ENCODE data around the gene ZNF783. TPM values are rescaled to one million over a fixed set of nuclear protein-coding genes. Genes with fewer than 3 reads are reported as not detected.
"Not testable (repeated sequence)": the region's sequence is repeated elsewhere in the genome, so short reads cannot be mapped to it uniquely, and the experiment has no call there.

ZNF783 gene
- total RNA-seq, 1 experiment from 2014 or later, result 24.3 TPM

GRCh38 chr7:149256568-149256967 is 5.4 kb upstream of the ZNF783 start:
- Histone ChIP-seq H3K4me2 (ENCODE audit: low read depth, low read length, poor library complexity, severe bottlenecking) (no peak overlapping the region), H4K20me1 (ENCODE audit: insufficient read depth, low read depth, low read length) (no peaks in the 10 kb centered on the region), H3K4me1 (ENCODE audit: low read length) (peaks cover 9% of the 10 kb centered on the region), H3K9ac (ENCODE audit: low read length) (no peak overlapping the region), H3K79me2 (ENCODE audit: low read length) (no peaks in the 10 kb centered on the region), H2AFZ (ENCODE audit: low read length) (no peak overlapping the region), H3K4me3 (ENCODE audit: low read length) (no peak overlapping the region), H3K27me3 (ENCODE audit: low read length) (no peaks in the 10 kb centered on the region), H3K36me3 (ENCODE audit: insufficient read depth, low read length) (peaks cover 28% of the 10 kb centered on the region; the same call in 1 of the 2 replicates), H3K27ac (ENCODE audit: low read length) (no peak overlapping the region), H3K9me3 (ENCODE audit: low read length) (no peaks in the 10 kb centered on the region), H3K9me2 (replicated peaks; ENCODE audit: insufficient read depth, low read length) (no peaks in the 10 kb centered on the region)
- no peak for DNase-seq

GRCh38 chr7:149257146-149257545 is 4.8 kb upstream of the ZNF783 start:
- no peak overlapping the region for H3K9ac ChIP-seq (ENCODE audit: low read length)
- H3K4me1 ChIP-seq (ENCODE audit: low read length), result peaks cover 12% of the 10 kb centered on the region
- H2AFZ ChIP-seq (ENCODE audit: low read length), result no peak overlapping the region
- no peaks in the 10 kb centered on the region for H3K27me3 ChIP-seq (ENCODE audit: low read length)
- no peak for DNase-seq
- H3K9me3 ChIP-seq (ENCODE audit: low read length), result no peaks in the 10 kb centered on the region
- H3K36me3 ChIP-seq (ENCODE audit: insufficient read depth, low read length), result peaks cover 24% of the 10 kb centered on the region; the same call in 1 of the 2 replicates
- H4K20me1 ChIP-seq (ENCODE audit: insufficient read depth, low read depth, low read length), result no peaks in the 10 kb centered on the region
- no peak overlapping the region for H3K27ac ChIP-seq (ENCODE audit: low read length)
- H3K4me2 ChIP-seq (ENCODE audit: low read depth, low read length, poor library complexity, severe bottlenecking), result no peak overlapping the region
- no peaks in the 10 kb centered on the region for H3K79me2 ChIP-seq (ENCODE audit: low read length)
- H3K4me3 ChIP-seq (ENCODE audit: low read length), result no peak overlapping the region
- H3K9me2 ChIP-seq (replicated peaks; ENCODE audit: insufficient read depth, low read length), result no peaks in the 10 kb centered on the region

GRCh38 chr7:149261316-149261828 is 624 bp upstream of the ZNF783 start:
- no peaks in the 10 kb centered on the region for H4K20me1 ChIP-seq (ENCODE audit: insufficient read depth, low read depth, low read length)
- H3K4me3 ChIP-seq (ENCODE audit: low read length), result peak overlapping the region; percentile 77
- H3K4me1 ChIP-seq (ENCODE audit: low read length), result peaks cover 29% of the 10 kb centered on the region
- H3K27me3 ChIP-seq (ENCODE audit: low read length), result no peaks in the 10 kb centered on the region
- DNase-seq, result peak; percentile 63
- H3K9me2 ChIP-seq (replicated peaks; ENCODE audit: insufficient read depth, low read length), result no peaks in the 10 kb centered on the region
- peak overlapping the region; percentile 94 for H2AFZ ChIP-seq (ENCODE audit: low read length)
- peaks cover 21% of the 10 kb centered on the region for H3K79me2 ChIP-seq (ENCODE audit: low read length)
- H3K9me3 ChIP-seq (ENCODE audit: low read length), result no peaks in the 10 kb centered on the region
- peak overlapping the region; percentile 93 for H3K4me2 ChIP-seq (ENCODE audit: low read depth, low read length, poor library complexity, severe bottlenecking)
- peaks cover 3% of the 10 kb centered on the region; the same call in 1 of the 2 replicates for H3K36me3 ChIP-seq (ENCODE audit: insufficient read depth, low read length)
- H3K9ac ChIP-seq (ENCODE audit: low read length), result peak overlapping the region; percentile 87
- H3K27ac ChIP-seq (ENCODE audit: low read length), result peak overlapping the region; percentile 48

GRCh38 chr7:149266451-149266850 is 4.5 kb downstream of the ZNF783 start:
- H3K9me3 ChIP-seq (ENCODE audit: low read length), result no peaks in the 10 kb centered on the region

GRCh38 chr7:149267733-149268132 is 5.7 kb downstream of the ZNF783 start:
- no peaks in the 10 kb centered on the region for H3K9me2 ChIP-seq (replicated peaks; ENCODE audit: insufficient read depth, low read length)
- no peak overlapping the region for H3K27ac ChIP-seq (ENCODE audit: low read length)
- H3K4me1 ChIP-seq (ENCODE audit: low read length), result peaks cover 12% of the 10 kb centered on the region
- H3K79me2 ChIP-seq (ENCODE audit: low read length), result peaks cover 40% of the 10 kb centered on the region
- no peak overlapping the region for H3K4me3 ChIP-seq (ENCODE audit: low read length)
- DNase-seq, result no peak
- H2AFZ ChIP-seq (ENCODE audit: low read length), result no peak overlapping the region
- no peaks in the 10 kb centered on the region for H3K9me3 ChIP-seq (ENCODE audit: low read length)
- no peaks in the 10 kb centered on the region for H4K20me1 ChIP-seq (ENCODE audit: insufficient read depth, low read depth, low read length)
- no peak overlapping the region for H3K9ac ChIP-seq (ENCODE audit: low read length)
- H3K27me3 ChIP-seq (ENCODE audit: low read length), result no peaks in the 10 kb centered on the region
- H3K36me3 ChIP-seq (ENCODE audit: insufficient read depth, low read length), result peaks cover 31% of the 10 kb centered on the region
- H3K4me2 ChIP-seq (ENCODE audit: low read depth, low read length, poor library complexity, severe bottlenecking), result no peak overlapping the region

More at GRCh38 chr7:149266451-149266850, 4.5 kb downstream of the ZNF783 start:
- no peak overlapping the region for H3K4me2 ChIP-seq (ENCODE audit: low read depth, low read length, poor library complexity, severe bottlenecking)
- no peaks in the 10 kb centered on the region for H3K9me2 ChIP-seq (replicated peaks; ENCODE audit: insufficient read depth, low read length)
- no peaks in the 10 kb centered on the region for H4K20me1 ChIP-seq (ENCODE audit: insufficient read depth, low read depth, low read length)
- no peak overlapping the region for H3K4me3 ChIP-seq (ENCODE audit: low read length)
- no peak overlapping the region for H3K27ac ChIP-seq (ENCODE audit: low read length)
- no peak for DNase-seq
- H3K9ac ChIP-seq (ENCODE audit: low read length), result no peak overlapping the region
- no peak overlapping the region for H2AFZ ChIP-seq (ENCODE audit: low read length)
- peaks cover 22% of the 10 kb centered on the region for H3K4me1 ChIP-seq (ENCODE audit: low read length)
- H3K27me3 ChIP-seq (ENCODE audit: low read length), result no peaks in the 10 kb centered on the region
- peaks cover 26% of the 10 kb centered on the region for H3K36me3 ChIP-seq (ENCODE audit: insufficient read depth, low read length)
- H3K79me2 ChIP-seq (ENCODE audit: low read length), result peaks cover 30% of the 10 kb centered on the region

- not testable (repeated sequence) for H3K9me2 ChIP-seq (replicated peaks; ENCODE audit: insufficient read depth, low read length); H3K4me2 ChIP-seq (ENCODE audit: low read depth, low read length, poor library complexity, severe bottlenecking); H3K27me3 ChIP-seq (ENCODE audit: low read length); H3K4me1 ChIP-seq (ENCODE audit: low read length); H3K9ac ChIP-seq (ENCODE audit: low read length); H3K4me3 ChIP-seq (ENCODE audit: low read length); H3K27ac ChIP-seq (ENCODE audit: low read length); DNase-seq; H2AFZ ChIP-seq (ENCODE audit: low read length); H3K9me3 ChIP-seq (ENCODE audit: low read length); H4K20me1 ChIP-seq (ENCODE audit: insufficient read depth, low read depth, low read length)
- Histone ChIP-seq H3K36me3 (ENCODE audit: insufficient read depth, low read length) (peaks cover 32% of the 10 kb centered on the region; the same call in 1 of the 2 replicates), H3K79me2 (ENCODE audit: low read length) (peaks cover 22% of the 10 kb centered on the region)
Observed at GRCh38 chr7:149274424-149274823, 12.4 kb downstream of the ZNF783 start.

GRCh38 chr7:149277871-149278270 is 15.9 kb downstream of the ZNF783 start:
- Histone ChIP-seq H3K27me3 (ENCODE audit: low read length) (no peaks in the 10 kb centered on the region), H3K9ac (ENCODE audit: low read length) (no peak overlapping the region), H4K20me1 (ENCODE audit: insufficient read depth, low read depth, low read length) (no peaks in the 10 kb centered on the region), H2AFZ (ENCODE audit: low read length) (no peak overlapping the region), H3K9me2 (replicated peaks; ENCODE audit: insufficient read depth, low read length) (no peaks in the 10 kb centered on the region), H3K9me3 (ENCODE audit: low read length) (no peaks in the 10 kb centered on the region), H3K27ac (ENCODE audit: low read length) (no peak overlapping the region), H3K4me2 (ENCODE audit: low read depth, low read length, poor library complexity, severe bottlenecking) (no peak overlapping the region), H3K36me3 (ENCODE audit: insufficient read depth, low read length) (peaks cover 20% of the 10 kb centered on the region; the same call in 1 of the 2 replicates), H3K4me3 (ENCODE audit: low read length) (no peak overlapping the region), H3K4me1 (ENCODE audit: low read length) (no peaks in the 10 kb centered on the region), H3K79me2 (ENCODE audit: low read length) (peaks cover 7% of the 10 kb centered on the region; the same call in 1 of the 2 replicates)
- no peak for DNase-seq

- Histone ChIP-seq H3K4me3 (ENCODE audit: low read length) (no peak overlapping the region), H3K9me2 (replicated peaks; ENCODE audit: insufficient read depth, low read length) (no peaks in the 10 kb centered on the region), H3K27me3 (ENCODE audit: low read length) (no peaks in the 10 kb centered on the region), H3K36me3 (ENCODE audit: insufficient read depth, low read length) (peaks cover 17% of the 10 kb centered on the region; the same call in 1 of the 2 replicates), H4K20me1 (ENCODE audit: insufficient read depth, low read depth, low read length) (no peaks in the 10 kb centered on the region), H3K9ac (ENCODE audit: low read length) (no peak overlapping the region), H3K79me2 (ENCODE audit: low read length) (peaks cover 3% of the 10 kb centered on the region; the same call in 1 of the 2 replicates), H2AFZ (ENCODE audit: low read length) (no peak overlapping the region), H3K4me1 (ENCODE audit: low read length) (no peaks in the 10 kb centered on the region), H3K4me2 (ENCODE audit: low read depth, low read length, poor library complexity, severe bottlenecking) (no peak overlapping the region), H3K27ac (ENCODE audit: low read length) (no peak overlapping the region), H3K9me3 (ENCODE audit: low read length) (no peaks in the 10 kb centered on the region)
- DNase-seq, result no peak
Observed at GRCh38 chr7:149278396-149278795, 16.4 kb downstream of the ZNF783 start.

All from Karpas-422 (cell line).